Neural progenitor cell (in vitro differentiated cells): ENCODE data around the gene DOCK11. TPM values are rescaled to one million over a fixed set of nuclear protein-coding genes. Genes with fewer than 3 reads are reported as not detected.

Experiments used
- DNase-seq: peaks from one replicate; pipeline ENCODE4 v3.0.0-alpha.2; 2016; ENCODE audit warnings: low spot score
- H2AFZ ChIP-seq: fragments of 200-600 bp; sonication (generic); replicated peaks from 2 replicates; pipeline ENCODE4 v1.6.1; 2016; ENCODE audit warnings: antibody characterized with exemption
- H3F3A ChIP-seq: fragments of 200-600 bp; sonication (generic); 2 replicates; pipeline ENCODE4 v1.6.1; 2016; ENCODE audit warnings: antibody characterized with exemption, low read depth
- H3K27ac ChIP-seq: fragments of 200-600 bp; sonication (generic); 2 replicates; pipeline ENCODE4 v1.5.1; 2016; ENCODE audit warnings: mild to moderate bottlenecking
- H3K27me3 ChIP-seq: fragments of 200-600 bp; sonication (generic); 2 replicates; pipeline ENCODE4 v1.6.1; 2016; ENCODE audit warnings: mild to moderate bottlenecking, moderate library complexity
- H3K36me3 ChIP-seq: fragments of 200-600 bp; sonication (generic); 2 replicates; pipeline ENCODE4 v1.5.1; 2016
- H3K4me1 ChIP-seq: fragments of 200-600 bp; sonication (generic); 2 replicates; pipeline ENCODE4 v1.6.1; 2016; ENCODE audit warnings: mixed run types
- H3K4me2 ChIP-seq: fragments of 200-600 bp; sonication (generic); 2 replicates; pipeline ENCODE4 v1.6.1; 2016
- H3K4me3 ChIP-seq: fragments of 200-600 bp; sonication (generic); 2 replicates; pipeline ENCODE4 v1.5.1; 2016
- H3K79me2 ChIP-seq: fragments of 200-600 bp; sonication (generic); 2 replicates; pipeline ENCODE4 v1.6.1; 2016; ENCODE audit warnings: low read depth
- H3K9ac ChIP-seq: fragments of 200-600 bp; sonication (generic); 2 replicates; pipeline ENCODE4 v1.6.1; 2016
- H3K9me3 ChIP-seq: fragments of 200-600 bp; sonication (generic); 2 replicates; pipeline ENCODE4 v1.5.1; 2016; ENCODE audit warnings: low read depth
- H4K20me1 ChIP-seq: fragments of 200-600 bp; sonication (generic); 2 replicates; pipeline ENCODE4 v1.6.1; 2016; ENCODE audit warnings: low read depth
- H3K27ac Mint-ChIP-seq: 3 replicates; pipeline ENCODE4 v1.8.0; 2021; ENCODE audit warnings: mixed read lengths
- H3K27me3 Mint-ChIP-seq: 2 replicates; pipeline ENCODE4 v1.8.0; 2022; ENCODE audit warnings: low read depth, mild to moderate bottlenecking, inconsistent platforms, moderate library complexity, mixed read lengths; ENCODE audit not compliant: insufficient read depth
- H3K36me3 Mint-ChIP-seq: 3 replicates; pipeline ENCODE4 v1.8.0; 2021; ENCODE audit warnings: mixed read lengths
- H3K4me1 Mint-ChIP-seq: 3 replicates; pipeline ENCODE4 v1.8.0; 2021; ENCODE audit warnings: mixed read lengths
- H3K4me3 Mint-ChIP-seq: 3 replicates; pipeline ENCODE4 v1.8.0; 2021; ENCODE audit warnings: mild to moderate bottlenecking, moderate library complexity, mixed read lengths
- H3K9me3 Mint-ChIP-seq: 3 replicates; pipeline ENCODE4 v1.8.0; 2020; ENCODE audit warnings: mixed read lengths
- CTCF ChIP-seq: fragments of 200-600 bp; sonication (generic); IDR thresholded peaks from 2 replicates; pipeline ENCODE4 v1.5.1; 2017; ENCODE audit warnings: antibody characterized with exemption, mild to moderate bottlenecking
- EZH2 ChIP-seq: fragments of 200-600 bp; sonication (generic); IDR thresholded peaks from 2 replicates; pipeline ENCODE4 v1.6.1; 2017; ENCODE audit warnings: antibody characterized with exemption, mild to moderate bottlenecking, moderate library complexity
- EZH2phosphoT487 ChIP-seq: fragments of 200-600 bp; sonication (generic); IDR thresholded peaks from 2 replicates; pipeline ENCODE4 v1.6.1; 2017; ENCODE audit warnings: antibody characterized with exemption
- total RNA-seq: library from RNA; depleted of rRNA; stranded (reverse); fragments of >200 nt; gene quantifications from 2 replicates; pipeline ENCODE4 v1.2.3, GENCODE V29; 2015; ENCODE audit warnings: low replicate concordance

The DOCK11 gene
- total RNA-seq, 1 donor from 2014 or later, result 20.9 TPM

GRCh38 chrX:118724365-118724764 lies 228.8 kb downstream of the DOCK11 start:
- Histone ChIP-seq H3K9me3 (no peaks in the 10 kb centered on the region), H3K9ac (no peak overlapping the region), H3K36me3 (no peaks in the 10 kb centered on the region), H3K4me1 (no peaks in the 10 kb centered on the region), H3K27me3 (peaks cover 32% of the 10 kb centered on the region), H3F3A (no peaks in the 10 kb centered on the region), H3K79me2 (no peaks in the 10 kb centered on the region), H3K4me3 (no peak overlapping the region), H3K27ac (no peak overlapping the region), H2AFZ (no peak overlapping the region), H3K4me2 (no peak overlapping the region), H4K20me1 (no peaks in the 10 kb centered on the region)
- H3K4me3 Mint-ChIP-seq, result no peak overlapping the region
- no peak for DNase-seq
- no peak overlapping the region for H3K27ac Mint-ChIP-seq
- H3K9me3 Mint-ChIP-seq, result no peaks in the 10 kb centered on the region
- peaks cover 25% of the 10 kb centered on the region for H3K4me1 Mint-ChIP-seq
- no peaks in the 10 kb centered on the region for H3K36me3 Mint-ChIP-seq
- H3K27me3 Mint-ChIP-seq, result peaks cover 8% of the 10 kb centered on the region
- TF ChIP-seq EZH2phosphoT487, result no peak

- H3F3A ChIP-seq, result no peaks in the 10 kb centered on the region
- no peak overlapping the region for H3K4me3 Mint-ChIP-seq
- no peak overlapping the region for H2AFZ ChIP-seq
- H3K27ac ChIP-seq, result no peak overlapping the region
- no peaks in the 10 kb centered on the region for H3K4me1 ChIP-seq
- peaks cover 8% of the 10 kb centered on the region for H3K27me3 Mint-ChIP-seq
- no peak overlapping the region for H3K9ac ChIP-seq
- H3K4me3 ChIP-seq, result no peak overlapping the region
- no peak overlapping the region for H3K27ac Mint-ChIP-seq
- no peaks in the 10 kb centered on the region for H3K9me3 Mint-ChIP-seq
- no peaks in the 10 kb centered on the region for H3K9me3 ChIP-seq
- H3K27me3 ChIP-seq, result peaks cover 36% of the 10 kb centered on the region
- DNase-seq, result no peak
- peaks cover 28% of the 10 kb centered on the region for H3K4me1 Mint-ChIP-seq
- no peak for TF ChIP-seq EZH2
- no peak for TF ChIP-seq CTCF
- TF ChIP-seq EZH2phosphoT487, result no peak
- no peaks in the 10 kb centered on the region for H3K79me2 ChIP-seq
- no peaks in the 10 kb centered on the region for H3K36me3 Mint-ChIP-seq
- H4K20me1 ChIP-seq, result no peaks in the 10 kb centered on the region
- H3K4me2 ChIP-seq, result no peak overlapping the region
- H3K36me3 ChIP-seq, result no peaks in the 10 kb centered on the region
These were observed 229.2 kb downstream of the DOCK11 start for GRCh38 chrX:118724775-118725174.

- H3K9me3 Mint-ChIP-seq, result no peaks in the 10 kb centered on the region
- no peak overlapping the region for H3K9ac ChIP-seq
- H3K27me3 ChIP-seq, result peaks cover 42% of the 10 kb centered on the region
- H3F3A ChIP-seq, result no peaks in the 10 kb centered on the region
- no peaks in the 10 kb centered on the region for H3K9me3 ChIP-seq
- H3K4me2 ChIP-seq, result no peak overlapping the region
- no peaks in the 10 kb centered on the region for H3K36me3 ChIP-seq
- H3K4me3 Mint-ChIP-seq, result peak overlapping the region; percentile 55
- no peaks in the 10 kb centered on the region for H3K79me2 ChIP-seq
- H3K4me1 ChIP-seq, result no peaks in the 10 kb centered on the region
- TF ChIP-seq EZH2phosphoT487 (no peak), CTCF (no peak), EZH2 (no peak)
- peaks cover 8% of the 10 kb centered on the region for H3K27me3 Mint-ChIP-seq
- DNase-seq, result no peak
- H3K4me1 Mint-ChIP-seq, result peaks cover 36% of the 10 kb centered on the region
- no peak overlapping the region for H3K27ac ChIP-seq
- H2AFZ ChIP-seq, result no peak overlapping the region
- H3K27ac Mint-ChIP-seq, result no peak overlapping the region
- H3K36me3 Mint-ChIP-seq, result no peaks in the 10 kb centered on the region
- H3K4me3 ChIP-seq, result no peak overlapping the region
- no peaks in the 10 kb centered on the region for H4K20me1 ChIP-seq
These were observed 230.8 kb downstream of the DOCK11 start for GRCh38 chrX:118726396-118726795.

GRCh38 chrX:118726887-118727685 lies 231.5 kb downstream of the DOCK11 start, which contains the start of gene IL13RA1:
TSS of gene IL13RA1 (plus strand) at chrX:118727606. CDS start at chrX:118727639, 33 bp downstream.
- TF ChIP-seq CTCF (no peak), EZH2 (no peak), EZH2phosphoT487 (no peak)
- no peaks in the 10 kb centered on the region for H3F3A ChIP-seq
- Mint-ChIP-seq H3K4me1 (peaks cover 36% of the 10 kb centered on the region), H3K27ac (no peak within 1 kb of the TSS), H3K4me3 (peak within 1 kb of the TSS; percentile 86), H3K36me3 (peaks cover 1% of the 10 kb centered on the region), H3K9me3 (no peaks in the 10 kb centered on the region), H3K27me3 (peaks cover 8% of the 10 kb centered on the region)
- H3K27me3 ChIP-seq, result peaks cover 42% of the 10 kb centered on the region
- peak; percentile 96 for DNase-seq
- no peaks in the 10 kb centered on the region for H3K79me2 ChIP-seq
- H3K4me3 ChIP-seq, result peak within 1 kb of the TSS; percentile 63
- H3K9me3 ChIP-seq, result no peaks in the 10 kb centered on the region
- peak within 1 kb of the TSS; percentile 83 for H3K4me2 ChIP-seq
- H3K36me3 ChIP-seq, result no peaks in the 10 kb centered on the region
- H2AFZ ChIP-seq, result peak within 1 kb of the TSS; percentile 72
- H3K9ac ChIP-seq, result no peak within 1 kb of the TSS
- no peaks in the 10 kb centered on the region for H4K20me1 ChIP-seq
- H3K27ac ChIP-seq, result no peak within 1 kb of the TSS
- no peaks in the 10 kb centered on the region for H3K4me1 ChIP-seq
